Caco-2 (cell line): ENCODE measurements around the gene CD36. TPM values are rescaled to one million over a fixed set of nuclear protein-coding genes. Genes with fewer than 3 reads are reported as not detected.

ENCODE experiments used
- BruUV-seq: library from RNA; stranded (reverse); fragments of 400-500 nt; replicated peaks from 2 replicates; lab custom pipeline; 2021; lab: Mats Ljungman, UMichigan
- CTCF ChIA-PET: fragments of 300-600 bp; sonication (Branson Sonifier 250); formaldehyde crosslinking; loops from one replicate; lab custom pipeline; 2022; ENCODE audit warnings: antibody characterized with exemption; lab: Charles Lee
- POLR2A ChIA-PET: fragments of 300-600 bp; sonication (Branson Sonifier 250); formaldehyde crosslinking; loops from one replicate; lab custom pipeline; 2022; ENCODE audit warnings: antibody characterized with exemption; lab: Charles Lee
- DNase-seq, 2 experiments: peaks; one replicate each; pipeline versions ENCODE4 v3.0.0 to v3.0.0-alpha.2; 2020 to 2022
- H3K27me3 ChIP-seq: replicated peaks from 2 replicates; pipeline ENCODE4 v1.6.0; 2011; ENCODE audit warnings: low read length; ENCODE audit not compliant: control insufficient read depth, insufficient read depth
- H3K36me3 ChIP-seq: 2 replicates; pipeline ENCODE4 v1.5.1; 2011; ENCODE audit warnings: low read length; ENCODE audit not compliant: control insufficient read depth, insufficient read depth
- H3K4me1 ChIP-seq: fragments of 250-450 bp; sonication (Bioruptor Pico); 2 replicates; pipeline ENCODE4 v1.5.1; 2020; ENCODE audit warnings: mild to moderate bottlenecking
- H3K4me3 ChIP-seq: 2 replicates; pipeline ENCODE4 v1.5.1; 2011; ENCODE audit warnings: low read depth, mild to moderate bottlenecking, control low read depth, low read length
- H3K9me3 ChIP-seq: fragments of 250-450 bp; sonication (Bioruptor Pico); 2 replicates; pipeline ENCODE4 v1.5.1; 2020; ENCODE audit warnings: mild to moderate bottlenecking, moderate library complexity
- H3K27ac Mint-ChIP-seq: one replicate; pipeline ENCODE4 v1.8.0; 2022; ENCODE audit warnings: mixed read lengths; ENCODE audit not compliant: unreplicated experiment
- H3K27me3 Mint-ChIP-seq: one replicate; pipeline ENCODE4 v1.8.0; 2022; ENCODE audit warnings: mixed read lengths; ENCODE audit not compliant: insufficient read depth, unreplicated experiment
- H3K36me3 Mint-ChIP-seq: one replicate; pipeline ENCODE4 v1.8.0; 2022; ENCODE audit warnings: mild to moderate bottlenecking, mixed read lengths; ENCODE audit not compliant: insufficient read depth, unreplicated experiment
- H3K4me1 Mint-ChIP-seq: one replicate; pipeline ENCODE4 v1.8.0; 2022; ENCODE audit warnings: low read depth, mixed read lengths; ENCODE audit not compliant: unreplicated experiment
- H3K4me3 Mint-ChIP-seq: one replicate; pipeline ENCODE4 v1.8.0; 2022; ENCODE audit warnings: mild to moderate bottlenecking, moderate library complexity, mixed read lengths; ENCODE audit not compliant: unreplicated experiment
- H3K9me3 Mint-ChIP-seq: one replicate; pipeline ENCODE4 v1.8.0; 2022; ENCODE audit warnings: mixed read lengths; ENCODE audit not compliant: unreplicated experiment
- intact Hi-C: fragments of 100-400 bp; cut with micrococcal nuclease; formaldehyde crosslinking; loops from one replicate; pipeline ENCODE4 v1.10.0; 2022; ENCODE audit not compliant: unreplicated experiment
- total RNA-seq: library from RNA; stranded (reverse); gene quantifications from 2 replicates; pipeline ENCODE4 v1.2.3, GENCODE V29; 2022
- TF ChIP-seq, protein P1 (sequence below), 2 experiments: fragments of 200-600 bp in 1 of 2; IDR thresholded peaks; 1 replicate in 1 of 2; 2 replicates in 1 of 2; pipeline versions ENCODE4 v1.5.1 to v1.8.0; 2011 to 2022; ENCODE audit warnings: antibody characterized with exemption in 1 of 2, control low read depth in 1 of 2, inconsistent platforms in 1 of 2, low read depth in 1 of 2, low read length in 1 of 2, mild to moderate bottlenecking in 1 of 2, moderate library complexity in 1 of 2; ENCODE audit not compliant: insufficient read depth in 1 of 2, severe bottlenecking in 1 of 2, unreplicated experiment in 1 of 2

Gene CD36
- total RNA-seq, 1 experiment from 2014 or later: not detected

DNA sequence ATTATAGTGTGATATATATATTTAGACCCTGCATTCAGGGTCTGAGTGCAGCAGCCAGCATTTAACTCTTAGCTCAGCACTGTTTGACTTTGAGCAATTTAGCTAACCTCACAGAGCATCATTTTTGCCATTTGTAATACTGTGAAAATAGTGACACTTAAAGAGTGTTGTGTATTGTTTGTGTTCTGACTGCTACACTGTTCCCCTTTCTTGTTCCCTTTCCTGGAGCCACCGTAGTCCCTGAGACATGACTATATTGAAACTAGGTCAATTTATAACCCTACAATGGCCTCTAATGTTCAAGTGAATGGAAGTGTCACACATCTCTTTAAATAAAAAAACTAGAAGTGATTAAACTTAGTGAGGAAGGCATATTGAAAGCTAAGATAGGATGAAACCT is 20.3 kb upstream of the CD36 start:
- ChIA-PET CTCF (interaction anchor here (0.7 kb wide), 1 partner anchor 852 kb away, joined by 5 read pairs; no protein-coding TSS in a partner anchor), POLR2A (no interaction called here)
- Mint-ChIP-seq H3K27me3 (peaks cover 3% of the 10 kb centered on the region), H3K4me3 (no peak overlapping the region), H3K36me3 (no peaks in the 10 kb centered on the region), H3K9me3 (peaks cover 10% of the 10 kb centered on the region), H3K4me1 (no peaks in the 10 kb centered on the region), H3K27ac (no peak overlapping the region)
- Histone ChIP-seq H3K36me3 (no peaks in the 10 kb centered on the region), H3K9me3 (no peaks in the 10 kb centered on the region), H3K4me3 (no peak overlapping the region), H3K4me1 (no peaks in the 10 kb centered on the region), H3K27me3 (no peaks in the 10 kb centered on the region)
- DNase-seq: no peak
- TF ChIP-seq, protein P1, sequence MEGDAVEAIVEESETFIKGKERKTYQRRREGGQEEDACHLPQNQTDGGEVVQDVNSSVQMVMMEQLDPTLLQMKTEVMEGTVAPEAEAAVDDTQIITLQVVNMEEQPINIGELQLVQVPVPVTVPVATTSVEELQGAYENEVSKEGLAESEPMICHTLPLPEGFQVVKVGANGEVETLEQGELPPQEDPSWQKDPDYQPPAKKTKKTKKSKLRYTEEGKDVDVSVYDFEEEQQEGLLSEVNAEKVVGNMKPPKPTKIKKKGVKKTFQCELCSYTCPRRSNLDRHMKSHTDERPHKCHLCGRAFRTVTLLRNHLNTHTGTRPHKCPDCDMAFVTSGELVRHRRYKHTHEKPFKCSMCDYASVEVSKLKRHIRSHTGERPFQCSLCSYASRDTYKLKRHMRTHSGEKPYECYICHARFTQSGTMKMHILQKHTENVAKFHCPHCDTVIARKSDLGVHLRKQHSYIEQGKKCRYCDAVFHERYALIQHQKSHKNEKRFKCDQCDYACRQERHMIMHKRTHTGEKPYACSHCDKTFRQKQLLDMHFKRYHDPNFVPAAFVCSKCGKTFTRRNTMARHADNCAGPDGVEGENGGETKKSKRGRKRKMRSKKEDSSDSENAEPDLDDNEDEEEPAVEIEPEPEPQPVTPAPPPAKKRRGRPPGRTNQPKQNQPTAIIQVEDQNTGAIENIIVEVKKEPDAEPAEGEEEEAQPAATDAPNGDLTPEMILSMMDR (IDR thresholded peaks at IDR 0.05; ENCODE audit: insufficient read depth in 1 of 2, low read depth in 1 of 2, low read length in 1 of 2, severe bottlenecking in 1 of 2, unreplicated experiment in 1 of 2): no peak
- intact Hi-C loops: no loop called here
- no TSS peak for BruUV-seq

DNA sequence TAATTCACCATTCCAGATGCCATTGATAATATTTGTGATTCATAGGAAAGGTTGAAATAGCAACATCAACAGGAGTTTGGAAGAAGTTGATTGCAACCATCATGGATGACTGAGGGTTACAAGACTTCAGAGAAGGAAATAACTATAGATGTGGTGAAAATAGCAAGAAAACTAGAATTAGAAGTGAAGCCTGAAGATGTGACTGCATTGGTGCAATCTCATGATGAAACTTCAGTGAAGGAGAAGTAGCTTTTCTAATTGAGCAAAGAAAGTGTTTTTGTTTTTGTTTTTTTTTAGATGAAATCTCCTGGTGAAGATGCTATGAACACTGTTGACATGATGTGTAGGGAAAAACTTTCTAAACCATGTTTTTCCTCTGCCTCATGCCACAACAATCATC is 18.7 kb upstream of the CD36 start:
- intact Hi-C loops: no loop called here
- CTCF ChIA-PET: no interaction called here

DNA sequence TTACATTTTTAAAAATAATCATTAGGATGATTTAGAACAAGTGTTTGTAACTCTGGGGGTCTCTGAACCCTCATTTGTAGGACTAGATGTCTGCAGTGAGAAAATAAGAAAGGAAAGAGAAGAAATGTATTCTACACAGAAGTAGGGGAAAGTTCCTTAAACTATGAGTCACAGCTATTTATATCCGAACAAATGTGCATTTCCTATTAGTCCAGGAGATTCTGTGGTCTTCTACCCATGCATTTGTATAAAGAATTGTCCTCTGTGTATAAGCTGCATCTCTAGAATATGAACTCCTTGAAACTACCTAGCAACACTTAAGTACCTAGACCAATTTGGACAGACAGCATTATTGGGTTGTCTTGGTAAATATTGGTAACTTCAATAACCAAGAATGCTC is 15.9 kb upstream of the CD36 start:
- H3K9me3 Mint-ChIP-seq: peaks cover 10% of the 10 kb centered on the region
- Histone ChIP-seq H3K4me1 (no peaks in the 10 kb centered on the region), H3K27me3 (no peaks in the 10 kb centered on the region), H3K9me3 (no peaks in the 10 kb centered on the region), H3K36me3 (no peaks in the 10 kb centered on the region), H3K4me3 (no peak overlapping the region)
- POLR2A ChIA-PET: no interaction called here
- no peak overlapping the region for H3K4me3 Mint-ChIP-seq
- TF ChIP-seq, protein P1 (IDR thresholded peaks at IDR 0.05; ENCODE audit: insufficient read depth in 1 of 2, low read depth in 1 of 2, low read length in 1 of 2, severe bottlenecking in 1 of 2, unreplicated experiment in 1 of 2): no peak
- H3K4me1 Mint-ChIP-seq: peaks cover 6% of the 10 kb centered on the region
- CTCF ChIA-PET: no interaction called here
- no peaks in the 10 kb centered on the region for H3K36me3 Mint-ChIP-seq
- no TSS peak for BruUV-seq
- DNase-seq: no peak
- H3K27ac Mint-ChIP-seq: no peak overlapping the region
- intact Hi-C loops: no loop called here
- peaks cover 6% of the 10 kb centered on the region for H3K27me3 Mint-ChIP-seq

More for the DNA sequence above, 18.7 kb upstream of the CD36 start:
- DNase-seq: no peak
- Mint-ChIP-seq H3K27me3 (peaks cover 3% of the 10 kb centered on the region), H3K27ac (no peak overlapping the region), H3K9me3 (peaks cover 10% of the 10 kb centered on the region), H3K4me1 (peaks cover 6% of the 10 kb centered on the region), H3K4me3 (no peak overlapping the region), H3K36me3 (no peaks in the 10 kb centered on the region)
- no TSS peak for BruUV-seq
- TF ChIP-seq, protein P1 (IDR thresholded peaks at IDR 0.05; ENCODE audit: insufficient read depth in 1 of 2, low read depth in 1 of 2, low read length in 1 of 2, severe bottlenecking in 1 of 2, unreplicated experiment in 1 of 2): no peak
- H3K4me1 ChIP-seq: no peaks in the 10 kb centered on the region
- POLR2A ChIA-PET: no interaction called here
- no peaks in the 10 kb centered on the region for H3K27me3 ChIP-seq
- H3K36me3 ChIP-seq: no peaks in the 10 kb centered on the region
- no peak overlapping the region for H3K4me3 ChIP-seq
- no peaks in the 10 kb centered on the region for H3K9me3 ChIP-seq
